Lower leg skin (tissue), 4 donors: Measurements from ENCODE around the gene NCMAP. TPM values are rescaled to one million over a fixed set of nuclear protein-coding genes. Genes with fewer than 3 reads are reported as not detected.
"Not testable (repeated sequence)": the region's sequence is repeated elsewhere in the genome, so short reads cannot be mapped to it uniquely, and the experiment has no call there.

Experiments
- DNase-seq, 2 donors: peaks; one replicate each; pipeline ENCODE4 v3.0.0-alpha.2; 2019; ENCODE audit warnings: low spot score in 2 of 2
- H3K4me3 ChIP-seq: fragments of 200-600 bp; sonication (generic); 2 replicates; pipeline ENCODE4 v1.5.1; 2017; ENCODE audit warnings: mild to moderate bottlenecking, low read depth; ENCODE audit not compliant: poor library complexity, severe bottlenecking
- POLR2A ChIP-seq, 2 donors: fragments of 450-650 bp; IDR thresholded peaks; one replicate each; pipeline ENCODE4 v1.6.1; 2016 to 2017; ENCODE audit warnings: antibody characterized with exemption in 2 of 2, mild to moderate bottlenecking in 1 of 2, moderate library complexity in 1 of 2
- WGBS, 2 donors: methylation state at CpG; one replicate each; pipeline ENCODE4 v1.1.5; 2018; 5-methylcytosine and 5-hydroxymethylcytosine counted together
- intact Hi-C: fragments of 100-400 bp; cut with DNase I; formaldehyde crosslinking; loops from one replicate; pipeline ENCODE4 v1.15.0; 2023; ENCODE audit warnings: low total_unique reads
- total RNA-seq, 4 donors: library from RNA; depleted of rRNA; stranded (reverse); fragments of >200 nt; gene quantifications; one replicate each; pipeline ENCODE4 v1.1.0, GENCODE V29; 2016
- TF ChIP-seq, protein P1 (sequence below), 3 donors: fragments of 450-650 bp; IDR thresholded peaks; one replicate each; pipeline ENCODE4 v1.5.1; 2016; ENCODE audit warnings: antibody characterized with exemption in 3 of 3, mild to moderate bottlenecking in 3 of 3, moderate library complexity in 2 of 3

The NCMAP gene
- total RNA-seq, 4 donors from 2014 or later: 0.21 to 1.3 (median 0.60) TPM

DNA sequence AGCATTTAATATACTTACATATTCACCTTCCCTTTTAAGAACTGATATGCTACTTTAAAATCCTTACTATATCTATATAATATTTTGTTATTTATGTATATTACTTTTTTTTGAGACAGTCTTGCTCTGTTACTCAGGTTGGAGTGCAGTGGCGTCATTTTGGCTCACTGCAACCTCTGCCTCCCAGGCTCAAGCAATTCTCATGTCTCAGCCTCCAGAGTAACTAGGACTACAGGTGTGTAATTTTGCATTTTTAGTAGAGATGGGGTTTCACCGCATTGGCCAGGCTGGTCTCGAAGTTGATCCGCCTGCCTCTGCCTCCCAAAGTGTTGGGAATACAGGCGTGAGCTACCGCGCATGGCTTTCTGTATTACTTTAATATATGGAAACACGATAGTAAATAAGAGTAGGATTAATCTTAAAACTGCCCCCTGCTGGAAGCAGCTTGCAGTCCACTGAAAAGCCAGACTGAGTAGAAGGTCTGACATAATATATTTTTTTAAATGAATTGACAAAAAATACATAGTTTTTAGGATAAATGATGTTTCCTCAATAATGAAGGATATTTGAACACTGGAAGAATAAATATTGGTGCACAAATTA lies 28.8 kb upstream of the NCMAP start:
- 87 to 94% methylated on average over 8 of the region's 8 CpGs for WGBS, 2 donors
- no peak for DNase-seq
- TF ChIP-seq POLR2A (IDR thresholded peaks at IDR 0.05): no peak
- TF ChIP-seq, protein P1, sequence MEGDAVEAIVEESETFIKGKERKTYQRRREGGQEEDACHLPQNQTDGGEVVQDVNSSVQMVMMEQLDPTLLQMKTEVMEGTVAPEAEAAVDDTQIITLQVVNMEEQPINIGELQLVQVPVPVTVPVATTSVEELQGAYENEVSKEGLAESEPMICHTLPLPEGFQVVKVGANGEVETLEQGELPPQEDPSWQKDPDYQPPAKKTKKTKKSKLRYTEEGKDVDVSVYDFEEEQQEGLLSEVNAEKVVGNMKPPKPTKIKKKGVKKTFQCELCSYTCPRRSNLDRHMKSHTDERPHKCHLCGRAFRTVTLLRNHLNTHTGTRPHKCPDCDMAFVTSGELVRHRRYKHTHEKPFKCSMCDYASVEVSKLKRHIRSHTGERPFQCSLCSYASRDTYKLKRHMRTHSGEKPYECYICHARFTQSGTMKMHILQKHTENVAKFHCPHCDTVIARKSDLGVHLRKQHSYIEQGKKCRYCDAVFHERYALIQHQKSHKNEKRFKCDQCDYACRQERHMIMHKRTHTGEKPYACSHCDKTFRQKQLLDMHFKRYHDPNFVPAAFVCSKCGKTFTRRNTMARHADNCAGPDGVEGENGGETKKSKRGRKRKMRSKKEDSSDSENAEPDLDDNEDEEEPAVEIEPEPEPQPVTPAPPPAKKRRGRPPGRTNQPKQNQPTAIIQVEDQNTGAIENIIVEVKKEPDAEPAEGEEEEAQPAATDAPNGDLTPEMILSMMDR (IDR thresholded peaks at IDR 0.05): no peak
- intact Hi-C loops: no loop called here
- no peak overlapping the region for H3K4me3 ChIP-seq

DNA sequence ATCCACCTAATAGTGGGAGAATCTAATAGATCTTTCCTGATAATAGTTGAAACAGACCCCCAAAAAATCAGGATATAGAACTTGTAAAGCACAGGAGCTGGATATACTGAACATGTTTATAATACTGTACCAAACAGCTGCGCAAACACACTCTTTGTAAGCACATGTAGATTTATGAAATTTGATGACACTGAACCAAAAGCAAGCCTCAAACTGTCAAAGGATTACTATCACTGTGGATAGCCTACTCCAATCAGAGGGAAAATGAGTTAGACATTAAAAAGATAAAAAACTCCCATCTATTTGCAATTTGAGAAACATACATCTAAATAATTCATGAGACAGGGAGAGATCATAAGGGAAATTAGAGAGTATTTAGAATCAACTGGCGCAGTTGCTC lies 27.1 kb upstream of the NCMAP start:
- 96 to 98% methylated on average over 2 of the region's 2 CpGs for WGBS, 2 donors
- H3K4me3 ChIP-seq: no peak overlapping the region
- TF ChIP-seq POLR2A (IDR thresholded peaks at IDR 0.05): no peak
- TF ChIP-seq, protein P1 (IDR thresholded peaks at IDR 0.05): no peak
- no peak for DNase-seq
- intact Hi-C loops: no loop called here

DNA sequence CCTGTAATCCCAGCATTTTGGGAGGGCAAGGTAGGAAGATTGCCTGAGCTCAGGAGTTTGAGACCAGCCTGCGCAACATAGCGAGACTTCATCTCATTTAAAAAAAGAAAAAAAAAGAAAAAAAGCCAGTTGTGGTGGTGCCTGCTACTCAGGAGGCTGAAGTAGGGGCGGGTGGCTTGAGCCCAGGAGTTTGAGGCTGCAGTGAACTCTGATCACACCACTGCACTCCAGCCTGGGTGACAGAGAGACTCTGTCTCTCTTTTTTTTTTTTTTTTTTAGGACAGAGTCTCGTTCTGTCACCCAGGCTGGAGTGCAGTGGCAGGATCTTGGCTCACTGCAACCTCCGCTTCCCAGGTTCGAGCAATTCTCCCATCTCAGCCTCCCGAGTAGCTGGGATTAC lies 26.6 kb upstream of the NCMAP start:
- DNase-seq, H3K4me3 ChIP-seq, intact Hi-C loops: not testable (repeated sequence)
- WGBS, 2 donors: 96 to 97% methylated on average over 7 of the region's 7 CpGs

DNA sequence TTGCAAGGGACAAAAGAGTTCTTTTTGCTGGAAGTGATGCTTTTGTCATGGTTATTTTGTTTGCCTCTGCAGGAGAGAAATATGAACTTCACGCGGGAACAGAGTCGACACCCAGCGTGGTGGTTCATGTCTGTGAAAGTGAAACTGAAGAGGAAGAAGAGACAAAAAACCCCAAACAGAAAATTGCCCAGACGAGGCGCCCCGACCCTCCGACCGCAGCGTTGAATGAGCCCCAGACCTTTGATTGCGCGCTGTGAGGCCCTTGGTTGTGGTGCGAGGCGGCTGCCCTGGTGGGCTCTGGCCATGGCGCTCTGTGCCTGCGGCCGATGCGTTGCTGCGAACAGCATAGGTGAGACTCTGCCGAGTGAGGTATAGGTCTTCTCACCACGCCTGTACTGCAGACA lies 20.9 kb upstream of the NCMAP start:
- TF ChIP-seq, protein P1 (IDR thresholded peaks at IDR 0.05): no peak
- TF ChIP-seq POLR2A (IDR thresholded peaks at IDR 0.05): no peak
- intact Hi-C loops: no loop called here
- H3K4me3 ChIP-seq: no peak overlapping the region
- WGBS, 2 donors: 78 to 88% methylated on average over 21 of the region's 21 CpGs
- no peak for DNase-seq

DNA sequence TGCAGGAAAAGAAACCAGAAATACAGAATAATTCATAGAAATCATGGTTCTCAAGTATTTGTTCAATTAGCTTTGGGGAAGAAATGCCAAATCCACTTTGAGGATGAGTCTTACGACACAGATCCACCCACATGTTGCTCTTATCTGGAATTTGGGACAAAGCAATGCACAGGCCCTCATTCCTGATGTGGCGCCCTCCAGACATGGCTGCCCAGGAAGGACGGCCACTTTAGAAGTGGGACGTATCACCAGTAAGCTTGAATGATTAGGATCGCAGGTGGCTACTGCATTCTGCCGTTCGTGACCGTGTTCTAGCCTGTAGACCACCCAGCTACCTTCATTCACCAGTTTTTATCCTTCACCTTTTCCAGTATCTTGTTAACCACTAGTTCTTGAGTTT lies 20.1 kb upstream of the NCMAP start:
- intact Hi-C loops: no loop called here
- DNase-seq: no peak
- 86 to 91% methylated on average over 8 of the region's 8 CpGs for WGBS, 2 donors
- TF ChIP-seq, protein P1 (IDR thresholded peaks at IDR 0.05): no peak
- TF ChIP-seq POLR2A (IDR thresholded peaks at IDR 0.05): no peak
- H3K4me3 ChIP-seq: no peak overlapping the region

DNA sequence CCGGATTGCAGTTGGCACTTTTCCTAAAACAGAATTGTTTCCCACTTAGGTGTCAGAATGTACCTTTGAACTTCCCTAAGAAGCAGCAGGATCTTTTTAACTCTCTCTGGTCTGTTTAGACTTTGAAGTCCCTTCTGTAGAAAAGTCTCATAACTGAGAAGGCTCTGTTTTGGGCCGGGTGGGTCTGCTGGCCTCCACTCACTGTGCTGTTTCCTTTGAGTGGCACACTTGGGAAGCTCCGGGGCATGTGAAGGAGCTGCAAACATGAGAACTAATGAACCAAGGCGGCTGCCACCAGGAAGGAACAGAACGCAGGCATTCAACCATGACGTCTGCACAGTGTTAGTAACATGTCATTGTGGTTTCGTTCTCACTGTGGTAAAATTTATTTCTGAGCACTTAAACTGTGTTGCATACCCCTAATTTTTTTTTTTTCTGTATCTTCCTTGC lies 19.5 kb upstream of the NCMAP start:
- no peak for DNase-seq
- H3K4me3 ChIP-seq: no peak overlapping the region
- whole genome bisulfite sequencing, 2 donors: 64 to 68% methylated on average over 7 of the region's 7 CpGs
- TF ChIP-seq, protein P1 (IDR thresholded peaks at IDR 0.05): no peak
- no peak for TF ChIP-seq POLR2A (IDR thresholded peaks at IDR 0.05)
- intact Hi-C loops: no loop called here
